Caco-2 (cell line): ENCODE measurements around the gene PDZK1IP1. TPM values are rescaled to one million over a fixed set of nuclear protein-coding genes. Genes with fewer than 3 reads are reported as not detected.
A peak's percentile ranks its signal among the peaks of the same experiment; 100 is the strongest.

Experiments used
- BruUV-seq: library from RNA; stranded (reverse); fragments of 400-500 nt; replicated peaks from 2 replicates; lab custom pipeline; 2021; lab: Mats Ljungman, UMichigan
- CTCF ChIA-PET: fragments of 300-600 bp; sonication (Branson Sonifier 250); formaldehyde crosslinking; loops from one replicate; lab custom pipeline; 2022; ENCODE audit warnings: antibody characterized with exemption; lab: Charles Lee
- POLR2A ChIA-PET: fragments of 300-600 bp; sonication (Branson Sonifier 250); formaldehyde crosslinking; loops from one replicate; lab custom pipeline; 2022; ENCODE audit warnings: antibody characterized with exemption; lab: Charles Lee
- DNase-seq, 2 experiments: peaks; one replicate each; pipeline versions ENCODE4 v3.0.0 to v3.0.0-alpha.2; 2020 to 2022
- H3K27me3 ChIP-seq: replicated peaks from 2 replicates; pipeline ENCODE4 v1.6.0; 2011; ENCODE audit warnings: low read length; ENCODE audit not compliant: control insufficient read depth, insufficient read depth
- H3K36me3 ChIP-seq: 2 replicates; pipeline ENCODE4 v1.5.1; 2011; ENCODE audit warnings: low read length; ENCODE audit not compliant: control insufficient read depth, insufficient read depth
- H3K4me1 ChIP-seq: fragments of 250-450 bp; sonication (Bioruptor Pico); 2 replicates; pipeline ENCODE4 v1.5.1; 2020; ENCODE audit warnings: mild to moderate bottlenecking
- H3K4me3 ChIP-seq: 2 replicates; pipeline ENCODE4 v1.5.1; 2011; ENCODE audit warnings: low read depth, mild to moderate bottlenecking, control low read depth, low read length
- H3K9me3 ChIP-seq: fragments of 250-450 bp; sonication (Bioruptor Pico); 2 replicates; pipeline ENCODE4 v1.5.1; 2020; ENCODE audit warnings: mild to moderate bottlenecking, moderate library complexity
- H3K27ac Mint-ChIP-seq: one replicate; pipeline ENCODE4 v1.8.0; 2022; ENCODE audit warnings: mixed read lengths; ENCODE audit not compliant: unreplicated experiment
- H3K27me3 Mint-ChIP-seq: one replicate; pipeline ENCODE4 v1.8.0; 2022; ENCODE audit warnings: mixed read lengths; ENCODE audit not compliant: insufficient read depth, unreplicated experiment
- H3K36me3 Mint-ChIP-seq: one replicate; pipeline ENCODE4 v1.8.0; 2022; ENCODE audit warnings: mild to moderate bottlenecking, mixed read lengths; ENCODE audit not compliant: insufficient read depth, unreplicated experiment
- H3K4me1 Mint-ChIP-seq: one replicate; pipeline ENCODE4 v1.8.0; 2022; ENCODE audit warnings: low read depth, mixed read lengths; ENCODE audit not compliant: unreplicated experiment
- H3K4me3 Mint-ChIP-seq: one replicate; pipeline ENCODE4 v1.8.0; 2022; ENCODE audit warnings: mild to moderate bottlenecking, moderate library complexity, mixed read lengths; ENCODE audit not compliant: unreplicated experiment
- H3K9me3 Mint-ChIP-seq: one replicate; pipeline ENCODE4 v1.8.0; 2022; ENCODE audit warnings: mixed read lengths; ENCODE audit not compliant: unreplicated experiment
- intact Hi-C: fragments of 100-400 bp; cut with micrococcal nuclease; formaldehyde crosslinking; loops from one replicate; pipeline ENCODE4 v1.10.0; 2022; ENCODE audit not compliant: unreplicated experiment
- total RNA-seq: library from RNA; stranded (reverse); gene quantifications from 2 replicates; pipeline ENCODE4 v1.2.3, GENCODE V29; 2022
- TF ChIP-seq, protein P1 (sequence below), 2 experiments: fragments of 200-600 bp in 1 of 2; IDR thresholded peaks; 1 replicate in 1 of 2; 2 replicates in 1 of 2; pipeline versions ENCODE4 v1.5.1 to v1.8.0; 2011 to 2022; ENCODE audit warnings: antibody characterized with exemption in 1 of 2, control low read depth in 1 of 2, inconsistent platforms in 1 of 2, low read depth in 1 of 2, low read length in 1 of 2, mild to moderate bottlenecking in 1 of 2, moderate library complexity in 1 of 2; ENCODE audit not compliant: insufficient read depth in 1 of 2, severe bottlenecking in 1 of 2, unreplicated experiment in 1 of 2

PDZK1IP1 gene
- total RNA-seq, 1 experiment from 2014 or later: 6.1 TPM

DNA sequence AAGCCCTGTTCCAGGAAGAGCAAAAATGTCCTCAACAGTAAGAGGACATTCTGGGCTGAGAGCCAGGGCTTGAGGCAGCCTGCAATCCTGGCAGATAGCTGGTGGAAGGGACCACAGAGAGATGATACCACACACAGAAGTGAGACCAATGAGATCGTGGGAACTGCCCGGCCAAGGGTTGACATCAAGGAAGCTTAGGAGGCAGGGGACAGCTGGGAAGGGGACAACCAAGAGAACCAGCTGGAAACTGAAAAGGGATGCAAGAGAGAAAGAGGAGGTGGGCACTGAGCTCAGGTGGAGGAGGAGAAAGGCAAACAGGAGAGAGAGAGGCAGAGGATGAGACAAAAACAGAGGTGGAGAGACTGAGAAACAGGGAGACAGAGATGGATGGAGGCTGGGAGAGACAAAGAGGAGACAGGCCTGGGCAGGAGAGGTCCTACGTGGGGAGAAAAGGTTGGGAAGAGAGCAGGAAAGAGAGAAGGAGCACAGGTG is 9.2 kb downstream of the PDZK1IP1 start:
- H3K36me3 ChIP-seq: no peaks in the 10 kb centered on the region
- peaks cover 20% of the 10 kb centered on the region for H3K4me1 ChIP-seq
- Mint-ChIP-seq H3K4me1 (peaks cover 32% of the 10 kb centered on the region), H3K36me3 (peaks cover 30% of the 10 kb centered on the region), H3K27me3 (no peaks in the 10 kb centered on the region), H3K9me3 (no peaks in the 10 kb centered on the region), H3K4me3 (no peak overlapping the region), H3K27ac (no peak overlapping the region)
- intact Hi-C loops: no loop called here
- CTCF ChIA-PET: interaction anchor here (1.0 to 1.1 kb wide), 3 partner anchors 12 to 82 kb away, joined by 3 to 6 read pairs (median 5); no protein-coding TSS in a partner anchor
- BruUV-seq: no TSS peak
- no peaks in the 10 kb centered on the region for H3K27me3 ChIP-seq
- H3K9me3 ChIP-seq: no peaks in the 10 kb centered on the region
- TF ChIP-seq, protein P1, sequence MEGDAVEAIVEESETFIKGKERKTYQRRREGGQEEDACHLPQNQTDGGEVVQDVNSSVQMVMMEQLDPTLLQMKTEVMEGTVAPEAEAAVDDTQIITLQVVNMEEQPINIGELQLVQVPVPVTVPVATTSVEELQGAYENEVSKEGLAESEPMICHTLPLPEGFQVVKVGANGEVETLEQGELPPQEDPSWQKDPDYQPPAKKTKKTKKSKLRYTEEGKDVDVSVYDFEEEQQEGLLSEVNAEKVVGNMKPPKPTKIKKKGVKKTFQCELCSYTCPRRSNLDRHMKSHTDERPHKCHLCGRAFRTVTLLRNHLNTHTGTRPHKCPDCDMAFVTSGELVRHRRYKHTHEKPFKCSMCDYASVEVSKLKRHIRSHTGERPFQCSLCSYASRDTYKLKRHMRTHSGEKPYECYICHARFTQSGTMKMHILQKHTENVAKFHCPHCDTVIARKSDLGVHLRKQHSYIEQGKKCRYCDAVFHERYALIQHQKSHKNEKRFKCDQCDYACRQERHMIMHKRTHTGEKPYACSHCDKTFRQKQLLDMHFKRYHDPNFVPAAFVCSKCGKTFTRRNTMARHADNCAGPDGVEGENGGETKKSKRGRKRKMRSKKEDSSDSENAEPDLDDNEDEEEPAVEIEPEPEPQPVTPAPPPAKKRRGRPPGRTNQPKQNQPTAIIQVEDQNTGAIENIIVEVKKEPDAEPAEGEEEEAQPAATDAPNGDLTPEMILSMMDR (IDR thresholded peaks at IDR 0.05; ENCODE audit: insufficient read depth in 1 of 2, low read depth in 1 of 2, low read length in 1 of 2, severe bottlenecking in 1 of 2, unreplicated experiment in 1 of 2): no peak
- no peak for DNase-seq
- H3K4me3 ChIP-seq: no peak overlapping the region
- POLR2A ChIA-PET: no interaction called here

DNA sequence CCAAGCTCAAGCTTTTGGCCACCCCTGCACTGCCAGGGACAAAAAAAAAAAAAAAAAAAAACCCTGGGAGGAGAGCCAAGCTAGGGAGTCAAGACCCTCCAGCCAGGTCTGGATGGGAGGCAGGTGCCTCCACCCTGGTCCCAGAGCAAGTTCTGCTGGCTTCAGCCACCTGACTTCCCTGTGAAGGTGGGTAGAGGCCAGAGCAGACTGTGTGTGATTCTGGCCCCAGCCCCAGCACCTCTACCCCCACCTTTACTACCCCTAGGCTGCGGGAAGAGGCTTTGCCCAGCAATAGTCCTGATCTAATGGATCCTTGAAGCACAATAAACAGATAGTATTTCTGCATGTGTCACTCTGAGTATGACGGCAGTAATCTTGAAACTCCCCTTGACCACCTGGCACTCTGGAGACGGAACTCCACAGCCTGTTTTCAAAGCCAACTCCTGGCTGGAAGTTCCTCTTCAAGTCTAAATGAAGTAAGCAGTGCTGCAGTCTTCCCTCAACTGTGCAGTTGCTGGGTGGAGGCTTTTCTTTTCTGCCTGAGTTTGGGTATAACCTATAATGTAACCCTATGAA is 9.8 kb downstream of the PDZK1IP1 start:
- Mint-ChIP-seq H3K4me3 (peak overlapping the region; percentile 67), H3K9me3 (no peaks in the 10 kb centered on the region), H3K36me3 (peaks cover 25% of the 10 kb centered on the region), H3K4me1 (peaks cover 28% of the 10 kb centered on the region), H3K27ac (peak overlapping the region; percentile 80), H3K27me3 (no peaks in the 10 kb centered on the region)
- no peaks in the 10 kb centered on the region for H3K36me3 ChIP-seq
- H3K4me1 ChIP-seq: peaks cover 21% of the 10 kb centered on the region; the same call in 1 of the 2 replicates
- CTCF ChIA-PET: interaction anchor here (0.6 to 2.5 kb wide), 13 partner anchors 7 to 209 kb away, joined by 3 to 53 read pairs (median 5); partner anchors contain the start of genes CMPK1, PDZK1IP1 and STIL
- TF ChIP-seq, protein P1 (IDR thresholded peaks at IDR 0.05; ENCODE audit: insufficient read depth in 1 of 2, low read depth in 1 of 2, low read length in 1 of 2, severe bottlenecking in 1 of 2, unreplicated experiment in 1 of 2): no peak
- BruUV-seq: no TSS peak
- intact Hi-C loops: loop anchor here (1.0 to 10.0 kb wide), 5 partner anchors 12 to 535 kb away; no protein-coding TSS in a partner anchor
- DNase-seq: no peak
- no peak overlapping the region; the same call in 1 of the 2 replicates for H3K4me3 ChIP-seq
- no peaks in the 10 kb centered on the region for H3K27me3 ChIP-seq
- no peaks in the 10 kb centered on the region for H3K9me3 ChIP-seq
- POLR2A ChIA-PET: interaction anchor here (1.3 to 1.6 kb wide), 5 partner anchors 10 to 154 kb away, joined by 4 to 8 read pairs (median 7); partner anchors contain the start of genes CMPK1, PDZK1IP1 and STIL
